Ascending aorta (tissue), 2 donors: ENCODE measurements around the gene E2F3. TPM values are rescaled to one million over a fixed set of nuclear protein-coding genes. Genes with fewer than 3 reads are reported as not detected.

Experiments used
- DNase-seq, 2 donors: peaks; one replicate each; pipeline ENCODE4 v3.0.0-alpha.2; 2019; ENCODE audit warnings: low spot score in 2 of 2
- H3K27ac ChIP-seq, 2 donors: fragments of 200-600 bp; sonication (generic); one replicate each; pipeline ENCODE4 v1.5.1; 2016 to 2017; ENCODE audit warnings: mild to moderate bottlenecking in 1 of 2
- H3K27me3 ChIP-seq: fragments of 200-600 bp; sonication (generic); one replicate; pipeline ENCODE4 v1.5.1; 2017
- H3K36me3 ChIP-seq, 2 donors: fragments of 200-600 bp; sonication (generic); one replicate each; pipeline ENCODE4 v1.5.1; 2016
- H3K4me1 ChIP-seq, 2 donors: fragments of 200-600 bp; sonication (generic); one replicate each; pipeline ENCODE4 v1.5.1; 2016 to 2017; ENCODE audit warnings: mild to moderate bottlenecking in 1 of 2
- H3K4me3 ChIP-seq, 2 donors: fragments of 200-600 bp; sonication (generic); one replicate each; pipeline ENCODE4 v1.5.1; 2016 to 2017; ENCODE audit warnings: mild to moderate bottlenecking in 1 of 2
- H3K9me3 ChIP-seq, 2 donors: fragments of 200-600 bp; sonication (generic); one replicate each; pipeline ENCODE4 v1.5.1; 2016
- CTCF ChIP-seq, 3 experiments: fragments of 200-600 bp in 2 of 3; fragments of 450-650 bp in 1 of 3; sonication (generic) in 2 of 3; IDR thresholded peaks; one replicate each; pipeline ENCODE4 v1.5.1; 2016 to 2019; ENCODE audit warnings: antibody characterized with exemption in 3 of 3, mild to moderate bottlenecking in 1 of 3, moderate library complexity in 1 of 3
- intact Hi-C: fragments of 100-400 bp; cut with DNase I; formaldehyde crosslinking; loops from one replicate; pipeline ENCODE4 v1.15.1; 2023
- total RNA-seq: library from RNA; depleted of rRNA; stranded (reverse); fragments of >200 nt; gene quantifications from one replicate; pipeline ENCODE4 v1.1.0, GENCODE V29; 2016

E2F3 gene
- total RNA-seq, 1 donor from 2014 or later: 1.1 TPM

GRCh38 chr6:20370393-20370792, 31.3 kb upstream of the E2F3 start:
- DNase-seq: no peak
- intact Hi-C loops: no loop called here
- Histone ChIP-seq H3K27me3 (no peaks in the 10 kb centered on the region), H3K4me1 (no peaks in the 10 kb centered on the region), H3K4me3 (no peak overlapping the region), H3K27ac (no peak overlapping the region), H3K9me3 (no peaks in the 10 kb centered on the region), H3K36me3 (no peaks in the 10 kb centered on the region)
- no peak for TF ChIP-seq CTCF (IDR thresholded peaks at IDR 0.05)

GRCh38 chr6:20370801-20371200, 30.9 kb upstream of the E2F3 start:
- no peak overlapping the region for H3K4me3 ChIP-seq
- H3K9me3 ChIP-seq: no peaks in the 10 kb centered on the region
- no peak overlapping the region for H3K27ac ChIP-seq
- intact Hi-C loops: no loop called here
- no peaks in the 10 kb centered on the region for H3K27me3 ChIP-seq
- no peaks in the 10 kb centered on the region for H3K36me3 ChIP-seq
- TF ChIP-seq CTCF (IDR thresholded peaks at IDR 0.05): no peak
- H3K4me1 ChIP-seq: no peaks in the 10 kb centered on the region
- no peak for DNase-seq

- Histone ChIP-seq H3K9me3 (no peaks in the 10 kb centered on the region), H3K27ac (no peak overlapping the region), H3K27me3 (no peaks in the 10 kb centered on the region), H3K36me3 (no peaks in the 10 kb centered on the region), H3K4me1 (no peaks in the 10 kb centered on the region), H3K4me3 (no peak overlapping the region)
- TF ChIP-seq CTCF (IDR thresholded peaks at IDR 0.05): no peak
- no peak for DNase-seq
- intact Hi-C loops: no loop called here
Measured at GRCh38 chr6:20375436-20375835, 26.2 kb upstream of the E2F3 start.

- H3K9me3 ChIP-seq: no peaks in the 10 kb centered on the region
- H3K27ac ChIP-seq: no peak overlapping the region
- TF ChIP-seq CTCF (IDR thresholded peaks at IDR 0.05): no peak
- intact Hi-C loops: no loop called here
- H3K4me3 ChIP-seq: no peak overlapping the region
- no peaks in the 10 kb centered on the region for H3K27me3 ChIP-seq
- no peaks in the 10 kb centered on the region for H3K4me1 ChIP-seq
- no peak for DNase-seq
- no peaks in the 10 kb centered on the region for H3K36me3 ChIP-seq
Measured at GRCh38 chr6:20377623-20378265, 23.9 kb upstream of the E2F3 start.

GRCh38 chr6:20379231-20379630, 22.4 kb upstream of the E2F3 start:
- H3K4me3 ChIP-seq: no peak overlapping the region
- no peaks in the 10 kb centered on the region for H3K4me1 ChIP-seq
- no peaks in the 10 kb centered on the region for H3K36me3 ChIP-seq
- intact Hi-C loops: no loop called here
- no peak for DNase-seq
- no peaks in the 10 kb centered on the region for H3K9me3 ChIP-seq
- no peak overlapping the region for H3K27ac ChIP-seq
- no peak for TF ChIP-seq CTCF (IDR thresholded peaks at IDR 0.05)
- H3K27me3 ChIP-seq: no peaks in the 10 kb centered on the region

GRCh38 chr6:20386218-20386617, 15.5 kb upstream of the E2F3 start:
- DNase-seq: no peak
- no peak for TF ChIP-seq CTCF (IDR thresholded peaks at IDR 0.05)
- Histone ChIP-seq H3K9me3 (no peaks in the 10 kb centered on the region), H3K36me3 (no peaks in the 10 kb centered on the region), H3K27ac (no peak overlapping the region), H3K27me3 (no peaks in the 10 kb centered on the region), H3K4me3 (no peak overlapping the region), H3K4me1 (no peaks in the 10 kb centered on the region)
- intact Hi-C loops: no loop called here
